ENCODE results near the gene DDX51. TPM values are rescaled to one million over a fixed set of nuclear protein-coding genes. Genes with fewer than 3 reads are reported as not detected.
"Not testable (repeated sequence)": the region's sequence is repeated elsewhere in the genome, so short reads cannot be mapped to it uniquely, and the experiment has no call there.

The DDX51 gene
- total RNA-seq, 1 donor from 2014 or later = 9.6 TPM

GRCh38 chr12:132140501-132140900 lies 3.6 kb downstream of the DDX51 start:
- Mint-ChIP-seq H3K9me3 (ENCODE audit: low read depth) (no peaks in the 10 kb centered on the region), H3K4me3 (ENCODE audit: unreplicated experiment) (no peak overlapping the region), H3K36me3 (ENCODE audit: low read depth) (peaks cover 10% of the 10 kb centered on the region), H3K4me1 (ENCODE audit: low read depth) (peaks cover 18% of the 10 kb centered on the region), H3K27me3 (ENCODE audit: low read depth) (no peaks in the 10 kb centered on the region), H3K27ac (ENCODE audit: unreplicated experiment) (no peak overlapping the region)
- peak; percentile 74 for DNase-seq (ENCODE audit: low spot score)
- TF ChIP-seq CTCF (IDR thresholded peaks at IDR 0.05) = no peak

GRCh38 chr12:132139912-132140311 lies 4.2 kb downstream of the DDX51 start:
- DNase-seq (ENCODE audit: low spot score) = peak; percentile 91
- peaks cover 12% of the 10 kb centered on the region for H3K4me1 Mint-ChIP-seq (ENCODE audit: low read depth)
- H3K4me3 Mint-ChIP-seq (ENCODE audit: unreplicated experiment) = no peak overlapping the region
- no peak for TF ChIP-seq CTCF (IDR thresholded peaks at IDR 0.05)
- H3K27ac Mint-ChIP-seq (ENCODE audit: unreplicated experiment) = no peak overlapping the region
- no peaks in the 10 kb centered on the region for H3K9me3 Mint-ChIP-seq (ENCODE audit: low read depth)
- H3K27me3 Mint-ChIP-seq (ENCODE audit: low read depth) = no peaks in the 10 kb centered on the region
- H3K36me3 Mint-ChIP-seq (ENCODE audit: low read depth) = peaks cover 10% of the 10 kb centered on the region

GRCh38 chr12:132138941-132139871 lies 4.9 kb downstream of the DDX51 start:
- Mint-ChIP-seq H3K4me3 (ENCODE audit: unreplicated experiment) (no peak overlapping the region), H3K9me3 (ENCODE audit: low read depth) (no peaks in the 10 kb centered on the region), H3K36me3 (ENCODE audit: low read depth) (peaks cover 10% of the 10 kb centered on the region), H3K27ac (ENCODE audit: unreplicated experiment) (peak overlapping the region; percentile 77), H3K27me3 (ENCODE audit: low read depth) (no peaks in the 10 kb centered on the region), H3K4me1 (ENCODE audit: low read depth) (peaks cover 10% of the 10 kb centered on the region)
- TF ChIP-seq CTCF (IDR thresholded peaks at IDR 0.05) = no peak
- DNase-seq (ENCODE audit: low spot score) = peak; percentile 90

- Mint-ChIP-seq H3K27ac (ENCODE audit: unreplicated experiment) (peak overlapping the region; percentile 24), H3K27me3 (ENCODE audit: low read depth) (no peaks in the 10 kb centered on the region), H3K9me3 (ENCODE audit: low read depth) (no peaks in the 10 kb centered on the region), H3K4me1 (ENCODE audit: low read depth) (peaks cover 3% of the 10 kb centered on the region), H3K36me3 (ENCODE audit: low read depth) (peaks cover 10% of the 10 kb centered on the region), H3K4me3 (ENCODE audit: unreplicated experiment) (no peak overlapping the region)
- TF ChIP-seq CTCF (IDR thresholded peaks at IDR 0.05) = no peak
- peak; percentile 64 for DNase-seq (ENCODE audit: low spot score)
Observed at GRCh38 chr12:132137483-132138125, 6.5 kb downstream of the DDX51 start.

GRCh38 chr12:132136226-132136625 lies 7.9 kb downstream of the DDX51 start:
- not testable (repeated sequence) for H3K9me3 Mint-ChIP-seq (ENCODE audit: low read depth); DNase-seq (ENCODE audit: low spot score); H3K27me3 Mint-ChIP-seq (ENCODE audit: low read depth); H3K4me1 Mint-ChIP-seq (ENCODE audit: low read depth); H3K4me3 Mint-ChIP-seq (ENCODE audit: unreplicated experiment); H3K27ac Mint-ChIP-seq (ENCODE audit: unreplicated experiment); H3K36me3 Mint-ChIP-seq (ENCODE audit: low read depth)

- H3K36me3 Mint-ChIP-seq (ENCODE audit: low read depth) = peaks cover 13% of the 10 kb centered on the region
- H3K9me3 Mint-ChIP-seq (ENCODE audit: low read depth); H3K27me3 Mint-ChIP-seq (ENCODE audit: low read depth); H3K27ac Mint-ChIP-seq (ENCODE audit: unreplicated experiment); DNase-seq (ENCODE audit: low spot score); H3K4me3 Mint-ChIP-seq (ENCODE audit: unreplicated experiment); H3K4me1 Mint-ChIP-seq (ENCODE audit: low read depth): not testable (repeated sequence)
Observed at GRCh38 chr12:132134653-132135183, 9.4 kb downstream of the DDX51 start.
